NCI-H2081 treated with DMSO at 0.1 percent for 48 hours (cell line): Measurements from ENCODE around the gene KRT73.

ENCODE experiments used
- DNase-seq: peaks from one replicate; lab custom pipeline; 2025; lab: John Stamatoyannopoulos, UW

The KRT73 gene

GRCh38 chr12:52566847-52567291 is 51.5 kb downstream of the KRT73 start:
- DNase-seq, result no peak

GRCh38 chr12:52564582-52564981 is 53.8 kb downstream of the KRT73 start:
- DNase-seq, result no peak

GRCh38 chr12:52561880-52562449 is 56.4 kb downstream of the KRT73 start:
- DNase-seq, result no peak

- no peak for DNase-seq
These were observed 58.4 kb downstream of the KRT73 start for GRCh38 chr12:52559979-52560378.

GRCh38 chr12:52558781-52559445 is 59.4 kb downstream of the KRT73 start:
- DNase-seq, result no peak
